ENCODE measurements around the gene TM7SF2. TPM values are rescaled to one million over a fixed set of nuclear protein-coding genes. Genes with fewer than 3 reads are reported as not detected.

Gene TM7SF2
- total RNA-seq, 1 donor from 2014 or later = 36.1 TPM

GRCh38 chr11:65096926-65097325 lies 14.7 kb upstream of the TM7SF2 start:
- peak overlapping the region; percentile 95 for H3K4me3 Mint-ChIP-seq
- H2AFZ ChIP-seq (replicated peaks) = no peak overlapping the region
- H3K27me3 Mint-ChIP-seq (ENCODE audit: insufficient read depth, low read depth) = no peaks in the 10 kb centered on the region
- no peaks in the 10 kb centered on the region for H3K27me3 ChIP-seq
- H3K36me3 ChIP-seq = no peaks in the 10 kb centered on the region
- no peak for DNase-seq (ENCODE audit: low spot score)
- H3K4me3 ChIP-seq = peak overlapping the region; percentile 92
- H3K4me1 Mint-ChIP-seq = peaks cover 7% of the 10 kb centered on the region
- H3K36me3 Mint-ChIP-seq = peaks cover 4% of the 10 kb centered on the region
- no peaks in the 10 kb centered on the region for H3K9me3 ChIP-seq (ENCODE audit: low read depth)
- no peak overlapping the region for H3K9ac ChIP-seq
- H3K9me3 Mint-ChIP-seq = no peaks in the 10 kb centered on the region
- peak overlapping the region; percentile 74 for H3K4me2 ChIP-seq
- H3K27ac ChIP-seq = peak overlapping the region; percentile 16
- H3K4me1 ChIP-seq = peaks cover 7% of the 10 kb centered on the region
- peaks cover 13% of the 10 kb centered on the region for H4K20me1 ChIP-seq (ENCODE audit: low read depth)
- peaks cover 15% of the 10 kb centered on the region for H3F3A ChIP-seq (ENCODE audit: low read depth)
- TF ChIP-seq CTCF (IDR thresholded peaks at IDR 0.05) (no peak), EZH2 (IDR thresholded peaks at IDR 0.05) (no peak), EZH2phosphoT487 (IDR thresholded peaks at IDR 0.05) (no peak)
- no peak overlapping the region for H3K27ac Mint-ChIP-seq
- peaks cover 14% of the 10 kb centered on the region for H3K79me2 ChIP-seq (ENCODE audit: low read depth)

- TF ChIP-seq EZH2 (IDR thresholded peaks at IDR 0.05) (no peak), EZH2phosphoT487 (IDR thresholded peaks at IDR 0.05) (no peak), CTCF (IDR thresholded peaks at IDR 0.05) (no peak)
- Histone ChIP-seq H3K9me3 (ENCODE audit: low read depth) (no peaks in the 10 kb centered on the region), H4K20me1 (ENCODE audit: low read depth) (peaks cover 13% of the 10 kb centered on the region), H3K27ac (no peak overlapping the region), H3K79me2 (ENCODE audit: low read depth) (peaks cover 27% of the 10 kb centered on the region), H3K4me3 (no peak overlapping the region), H3K36me3 (no peaks in the 10 kb centered on the region), H3F3A (ENCODE audit: low read depth) (peaks cover 15% of the 10 kb centered on the region), H3K4me2 (no peak overlapping the region), H3K27me3 (no peaks in the 10 kb centered on the region), H2AFZ (replicated peaks) (no peak overlapping the region), H3K4me1 (peaks cover 7% of the 10 kb centered on the region), H3K9ac (no peak overlapping the region)
- DNase-seq (ENCODE audit: low spot score) = no peak
- Mint-ChIP-seq H3K9me3 (no peaks in the 10 kb centered on the region), H3K27me3 (ENCODE audit: insufficient read depth, low read depth) (peaks cover 2% of the 10 kb centered on the region), H3K36me3 (peaks cover 6% of the 10 kb centered on the region), H3K27ac (no peak overlapping the region), H3K4me3 (no peak overlapping the region), H3K4me1 (peaks cover 1% of the 10 kb centered on the region)
Observed at GRCh38 chr11:65100674-65101350, 10.9 kb upstream of the TM7SF2 start.

GRCh38 chr11:65102142-65103095 lies 9.3 kb upstream of the TM7SF2 start:
- H3K9ac ChIP-seq = peak overlapping the region; percentile 52
- Mint-ChIP-seq H3K9me3 (no peaks in the 10 kb centered on the region), H3K36me3 (peaks cover 6% of the 10 kb centered on the region)

More at GRCh38 chr11:65102142-65103095, 9.3 kb upstream of the TM7SF2 start:
- H3K9me3 ChIP-seq (ENCODE audit: low read depth) = no peaks in the 10 kb centered on the region
- H3K27ac Mint-ChIP-seq = no peak overlapping the region
- H3F3A ChIP-seq (ENCODE audit: low read depth) = peaks cover 8% of the 10 kb centered on the region
- peaks cover under 1% of the 10 kb centered on the region for H3K4me1 ChIP-seq
- H3K4me2 ChIP-seq = no peak overlapping the region
- H3K79me2 ChIP-seq (ENCODE audit: low read depth) = peaks cover 24% of the 10 kb centered on the region
- H3K36me3 ChIP-seq = no peaks in the 10 kb centered on the region
- no peak overlapping the region for H2AFZ ChIP-seq (replicated peaks)
- no peaks in the 10 kb centered on the region for H3K27me3 ChIP-seq
- no peak for DNase-seq (ENCODE audit: low spot score)
- no peak for TF ChIP-seq EZH2phosphoT487 (IDR thresholded peaks at IDR 0.05)
- TF ChIP-seq EZH2 (IDR thresholded peaks at IDR 0.05) = no peak
- TF ChIP-seq CTCF (IDR thresholded peaks at IDR 0.05) = no peak
- H4K20me1 ChIP-seq (ENCODE audit: low read depth) = peaks cover 5% of the 10 kb centered on the region
- no peak overlapping the region for H3K27ac ChIP-seq
- peaks cover 3% of the 10 kb centered on the region for H3K4me1 Mint-ChIP-seq
- H3K4me3 Mint-ChIP-seq = no peak overlapping the region
- no peak overlapping the region for H3K4me3 ChIP-seq
- peaks cover 2% of the 10 kb centered on the region for H3K27me3 Mint-ChIP-seq (ENCODE audit: insufficient read depth, low read depth)
